ENCODE data around the gene DGKD.

DNA sequence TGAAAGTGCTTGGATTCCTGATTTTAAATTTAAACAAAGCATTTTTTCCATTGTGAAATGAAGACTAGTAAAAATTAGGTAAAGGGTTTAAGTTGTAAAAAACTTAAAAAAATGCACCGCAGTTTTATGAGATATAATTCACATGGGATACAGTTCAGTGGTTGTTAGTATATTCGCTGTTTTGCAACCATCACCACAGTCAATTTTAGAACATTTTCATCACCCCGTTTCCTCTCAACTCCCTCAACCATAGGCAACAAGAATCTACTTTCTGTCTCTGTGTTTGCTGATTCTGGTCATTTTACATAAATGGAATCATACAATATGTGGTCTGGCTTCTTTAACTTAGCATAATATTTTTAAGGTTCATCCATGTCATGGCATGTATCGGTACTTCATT lies 4.0 kb downstream of the DGKD start:
- TF ChIP-seq, protein P1, sequence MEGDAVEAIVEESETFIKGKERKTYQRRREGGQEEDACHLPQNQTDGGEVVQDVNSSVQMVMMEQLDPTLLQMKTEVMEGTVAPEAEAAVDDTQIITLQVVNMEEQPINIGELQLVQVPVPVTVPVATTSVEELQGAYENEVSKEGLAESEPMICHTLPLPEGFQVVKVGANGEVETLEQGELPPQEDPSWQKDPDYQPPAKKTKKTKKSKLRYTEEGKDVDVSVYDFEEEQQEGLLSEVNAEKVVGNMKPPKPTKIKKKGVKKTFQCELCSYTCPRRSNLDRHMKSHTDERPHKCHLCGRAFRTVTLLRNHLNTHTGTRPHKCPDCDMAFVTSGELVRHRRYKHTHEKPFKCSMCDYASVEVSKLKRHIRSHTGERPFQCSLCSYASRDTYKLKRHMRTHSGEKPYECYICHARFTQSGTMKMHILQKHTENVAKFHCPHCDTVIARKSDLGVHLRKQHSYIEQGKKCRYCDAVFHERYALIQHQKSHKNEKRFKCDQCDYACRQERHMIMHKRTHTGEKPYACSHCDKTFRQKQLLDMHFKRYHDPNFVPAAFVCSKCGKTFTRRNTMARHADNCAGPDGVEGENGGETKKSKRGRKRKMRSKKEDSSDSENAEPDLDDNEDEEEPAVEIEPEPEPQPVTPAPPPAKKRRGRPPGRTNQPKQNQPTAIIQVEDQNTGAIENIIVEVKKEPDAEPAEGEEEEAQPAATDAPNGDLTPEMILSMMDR (IDR thresholded peaks at IDR 0.05), result no peak
- TF ChIP-seq POLR2AphosphoS5 (IDR thresholded peaks at IDR 0.05) (no peak), POLR2A (IDR thresholded peaks at IDR 0.05) (no peak)
